Smooth muscle cell (in vitro differentiated cells): ENCODE data around the gene SPEN. TPM values are rescaled to one million over a fixed set of nuclear protein-coding genes. Genes with fewer than 3 reads are reported as not detected.

Experiments
- DNase-seq: peaks from one replicate; lab custom pipeline; 2025; ENCODE audit not compliant: unreplicated experiment; lab: John Stamatoyannopoulos, UW
- H2AFZ ChIP-seq: fragments of 200-600 bp; sonication (generic); 2 replicates; pipeline ENCODE4 v1.6.0; 2016; ENCODE audit warnings: antibody characterized with exemption, low read depth, mild to moderate bottlenecking
- H3F3A ChIP-seq: fragments of 200-600 bp; sonication (generic); 2 replicates; pipeline ENCODE4 v1.6.0; 2017; ENCODE audit warnings: antibody characterized with exemption, low read depth
- H3K27ac ChIP-seq: fragments of 200-600 bp; sonication (generic); 2 replicates; pipeline ENCODE4 v1.5.1; 2016; ENCODE audit warnings: low read depth, mild to moderate bottlenecking
- H3K27me3 ChIP-seq: fragments of 200-600 bp; sonication (generic); 2 replicates; pipeline ENCODE4 v1.6.1; 2016; ENCODE audit warnings: low read depth, mild to moderate bottlenecking
- H3K36me3 ChIP-seq: fragments of 200-600 bp; sonication (generic); 2 replicates; pipeline ENCODE4 v1.5.1; 2016; ENCODE audit warnings: low read depth
- H3K4me1 ChIP-seq: fragments of 200-600 bp; sonication (generic); 2 replicates; pipeline ENCODE4 v1.5.1; 2016; ENCODE audit warnings: low read depth
- H3K4me2 ChIP-seq: fragments of 200-600 bp; sonication (generic); 2 replicates; pipeline ENCODE4 v1.6.0; 2016; ENCODE audit warnings: mild to moderate bottlenecking
- H3K4me3 ChIP-seq: fragments of 200-600 bp; sonication (generic); 2 replicates; pipeline ENCODE4 v1.5.1; 2016; ENCODE audit warnings: mild to moderate bottlenecking
- H3K79me2 ChIP-seq: fragments of 200-600 bp; sonication (generic); 2 replicates; pipeline ENCODE4 v1.6.0; 2016; ENCODE audit warnings: low read depth, mild to moderate bottlenecking
- H3K9ac ChIP-seq: fragments of 200-600 bp; sonication (generic); 2 replicates; pipeline ENCODE4 v1.6.0; 2016; ENCODE audit warnings: low read depth
- H3K9me3 ChIP-seq: fragments of 200-600 bp; sonication (generic); replicated peaks from 2 replicates; pipeline ENCODE4 v1.5.1; 2016; ENCODE audit warnings: low read depth
- H4K20me1 ChIP-seq: fragments of 200-600 bp; sonication (generic); 2 replicates; pipeline ENCODE4 v1.6.0; 2016; ENCODE audit warnings: low read depth
- WGBS: methylation state at CpG from one replicate; pipeline ENCODE4 v1.1.7; 2016; ENCODE audit warnings: low lambda C conversion rate; 5-methylcytosine and 5-hydroxymethylcytosine counted together
- polyA plus RNA-seq: library from polyadenylated mRNA; unstranded; fragments of >200 nt; fragmentation: Nextera tagmentation; extraction: Ambion mirVana; gene quantifications from 2 replicates; pipeline ENCODE4 v1.2.1, GENCODE V29; 2016
- total RNA-seq: library from RNA; depleted of rRNA; stranded (reverse); fragments of >200 nt; gene quantifications from 2 replicates; pipeline ENCODE4 v1.2.3, GENCODE V29; 2014
- TF ChIP-seq, protein P1 (sequence below): fragments of 200-600 bp; sonication (generic); IDR thresholded peaks from 2 replicates; pipeline ENCODE4 v1.5.1; 2017; ENCODE audit warnings: borderline replicate concordance, mild to moderate bottlenecking, antibody characterized with exemption; ENCODE audit not compliant: insufficient read depth, poor library complexity, severe bottlenecking

SPEN gene
- total and polyA plus RNA-seq, 2 experiments from 2014 or later = 10.6 to 28.7 TPM

- no peaks in the 10 kb centered on the region for H3K36me3 ChIP-seq
- H4K20me1 ChIP-seq = no peaks in the 10 kb centered on the region
- H3F3A ChIP-seq = peaks cover 11% of the 10 kb centered on the region
- H3K9ac ChIP-seq = no peak overlapping the region
- H3K4me2 ChIP-seq = peak overlapping the region; percentile 83
- WGBS = 66% methylated on average over 62 of the region's 62 CpGs
- no peaks in the 10 kb centered on the region for H3K9me3 ChIP-seq
- H3K79me2 ChIP-seq = peaks cover 6% of the 10 kb centered on the region
- H3K4me1 ChIP-seq = peaks cover 5% of the 10 kb centered on the region
- no peak overlapping the region for H2AFZ ChIP-seq
- H3K27ac ChIP-seq = no peak overlapping the region
- TF ChIP-seq, protein P1, sequence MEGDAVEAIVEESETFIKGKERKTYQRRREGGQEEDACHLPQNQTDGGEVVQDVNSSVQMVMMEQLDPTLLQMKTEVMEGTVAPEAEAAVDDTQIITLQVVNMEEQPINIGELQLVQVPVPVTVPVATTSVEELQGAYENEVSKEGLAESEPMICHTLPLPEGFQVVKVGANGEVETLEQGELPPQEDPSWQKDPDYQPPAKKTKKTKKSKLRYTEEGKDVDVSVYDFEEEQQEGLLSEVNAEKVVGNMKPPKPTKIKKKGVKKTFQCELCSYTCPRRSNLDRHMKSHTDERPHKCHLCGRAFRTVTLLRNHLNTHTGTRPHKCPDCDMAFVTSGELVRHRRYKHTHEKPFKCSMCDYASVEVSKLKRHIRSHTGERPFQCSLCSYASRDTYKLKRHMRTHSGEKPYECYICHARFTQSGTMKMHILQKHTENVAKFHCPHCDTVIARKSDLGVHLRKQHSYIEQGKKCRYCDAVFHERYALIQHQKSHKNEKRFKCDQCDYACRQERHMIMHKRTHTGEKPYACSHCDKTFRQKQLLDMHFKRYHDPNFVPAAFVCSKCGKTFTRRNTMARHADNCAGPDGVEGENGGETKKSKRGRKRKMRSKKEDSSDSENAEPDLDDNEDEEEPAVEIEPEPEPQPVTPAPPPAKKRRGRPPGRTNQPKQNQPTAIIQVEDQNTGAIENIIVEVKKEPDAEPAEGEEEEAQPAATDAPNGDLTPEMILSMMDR = no peak
- no peak overlapping the region for H3K4me3 ChIP-seq
- H3K27me3 ChIP-seq = no peaks in the 10 kb centered on the region
- no peak for DNase-seq
Measured at GRCh38 chr1:15836772-15837669, 10.5 kb upstream of the SPEN start.

DNA sequence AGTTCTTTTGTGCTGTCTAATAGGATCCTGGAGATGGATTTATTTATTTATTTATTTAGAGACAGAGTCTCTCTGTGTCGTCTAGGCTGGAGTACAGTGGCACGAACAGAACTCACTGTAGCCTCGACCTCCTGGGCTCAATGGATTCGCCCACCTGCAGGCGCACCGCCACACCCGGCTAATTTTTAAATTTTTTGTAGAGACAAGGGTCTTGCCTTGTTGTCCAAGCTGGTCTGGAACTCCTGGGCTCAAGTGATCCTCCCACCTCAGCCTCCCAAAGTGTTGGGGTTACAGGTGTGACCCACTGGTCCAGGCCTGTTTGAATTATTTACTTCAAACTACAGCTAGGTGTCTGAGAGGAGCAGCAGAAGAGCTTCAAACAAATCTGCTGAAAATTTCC is 9.6 kb upstream of the SPEN start:
- Histone ChIP-seq H3K4me1 (peaks cover 5% of the 10 kb centered on the region), H3K27ac (no peak overlapping the region), H3K79me2 (peaks cover 6% of the 10 kb centered on the region), H4K20me1 (no peaks in the 10 kb centered on the region), H3K4me3 (no peak overlapping the region), H3K36me3 (no peaks in the 10 kb centered on the region), H3F3A (peaks cover 11% of the 10 kb centered on the region), H3K9ac (no peak overlapping the region), H3K4me2 (no peak overlapping the region), H2AFZ (no peak overlapping the region), H3K9me3 (no peaks in the 10 kb centered on the region), H3K27me3 (no peaks in the 10 kb centered on the region)
- 88% methylated on average over 7 of the region's 7 CpGs for WGBS
- TF ChIP-seq, protein P1 = no peak
- no peak for DNase-seq

- 97% methylated on average over 4 of the region's 4 CpGs for WGBS
- Histone ChIP-seq H4K20me1 (no peaks in the 10 kb centered on the region), H3K4me1 (peaks cover 6% of the 10 kb centered on the region), H2AFZ (no peak overlapping the region), H3K36me3 (no peaks in the 10 kb centered on the region), H3K4me2 (no peak overlapping the region), H3K27ac (no peak overlapping the region), H3F3A (peaks cover 3% of the 10 kb centered on the region), H3K9ac (no peak overlapping the region), H3K9me3 (no peaks in the 10 kb centered on the region), H3K27me3 (no peaks in the 10 kb centered on the region), H3K79me2 (peaks cover 3% of the 10 kb centered on the region), H3K4me3 (no peak overlapping the region)
- DNase-seq = no peak
- TF ChIP-seq, protein P1 = no peak
Measured at GRCh38 chr1:15838721-15839120, 8.8 kb upstream of the SPEN start.
